Measurements from ENCODE around the gene LIPK.
"Not testable (repeated sequence)": the region's sequence is repeated elsewhere in the genome, so short reads cannot be mapped to it uniquely, and the experiment has no call there.

LIPK gene

DNA sequence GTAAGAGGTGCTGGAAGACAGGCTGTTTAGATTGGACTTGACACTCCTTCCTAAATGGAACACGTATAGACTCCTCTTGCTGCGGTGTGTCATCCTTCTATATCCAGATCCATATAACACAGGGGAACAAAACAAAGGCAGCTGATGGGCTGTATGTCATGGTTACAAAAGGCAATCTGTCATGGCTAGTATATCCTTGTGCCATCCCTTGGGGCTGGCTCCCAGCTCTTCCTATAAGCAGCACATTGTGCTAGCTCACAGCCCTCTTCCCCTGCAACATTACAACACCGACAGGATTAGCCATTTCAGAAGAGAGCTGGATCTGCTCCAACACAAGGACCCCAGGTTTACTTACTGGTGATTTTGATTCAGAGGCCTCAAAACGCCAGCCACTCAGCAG lies 15.3 kb downstream of the LIPK start:
- DNase-seq, result no peak

DNA sequence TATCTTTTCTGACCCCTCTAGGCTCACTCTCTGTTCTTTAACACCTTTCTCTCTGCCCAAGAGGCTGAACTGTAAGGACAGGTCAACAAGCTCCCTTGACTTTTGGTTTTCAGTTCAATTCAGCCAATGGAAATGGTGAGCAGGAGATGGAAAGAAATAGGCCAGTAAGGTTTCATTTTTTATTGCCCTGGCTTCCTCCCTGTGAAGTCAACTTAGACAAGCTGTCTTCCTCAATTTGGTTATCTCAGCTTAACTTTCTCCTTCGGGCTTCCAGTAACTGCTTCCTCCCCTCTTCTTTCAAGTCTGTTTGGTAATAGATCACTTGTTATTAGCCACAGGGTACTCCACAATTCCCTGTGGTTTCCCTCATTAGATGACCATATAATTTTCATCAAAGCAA lies 19.7 kb downstream of the LIPK start:
- no peak for DNase-seq

GRCh38 chr10:88728107-88728763 lies 22.2 kb downstream of the LIPK start:
- DNase-seq, result no peak

GRCh38 chr10:88730864-88731263 lies 24.8 kb downstream of the LIPK start:
- no peak for DNase-seq

DNA sequence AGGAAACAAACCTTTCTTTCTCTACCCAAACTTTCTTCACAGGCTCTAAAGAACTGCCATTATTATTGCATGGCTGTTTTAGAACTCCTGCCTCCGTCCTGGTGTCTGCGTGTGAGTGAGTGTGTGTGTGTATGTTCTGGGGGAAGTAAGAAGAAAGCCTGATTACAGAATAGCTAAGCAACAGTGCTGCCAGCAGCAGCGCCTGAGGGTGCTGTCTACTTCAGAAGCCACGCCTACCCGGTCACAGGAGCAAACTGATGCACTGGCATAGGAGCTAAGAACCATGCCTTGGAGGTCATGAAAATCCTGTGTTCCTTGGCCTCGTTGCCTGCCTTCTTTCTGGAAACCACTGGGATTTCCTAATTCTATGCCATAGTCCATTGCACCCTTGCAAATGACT lies 25.2 kb downstream of the LIPK start:
- no peak for DNase-seq

DNA sequence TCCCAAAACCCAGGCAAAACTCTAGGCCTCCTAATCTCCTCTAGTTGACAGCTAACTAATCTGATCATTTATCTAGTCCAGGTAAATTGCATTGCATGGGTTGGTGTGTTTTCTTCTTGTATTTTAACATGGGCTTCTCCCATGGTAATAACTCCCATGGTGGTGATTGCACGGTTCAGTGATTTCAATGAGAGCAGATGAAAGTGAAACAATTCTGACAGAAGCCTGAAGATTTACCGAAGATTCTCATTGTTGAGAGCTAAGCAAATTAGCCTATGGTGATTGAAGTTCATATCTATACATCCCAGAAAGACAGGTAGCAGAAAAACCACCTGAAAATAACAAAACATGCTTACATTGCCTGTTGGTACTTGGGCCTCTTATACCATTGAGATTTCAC lies 27.2 kb downstream of the LIPK start:
- no peak for DNase-seq

DNA sequence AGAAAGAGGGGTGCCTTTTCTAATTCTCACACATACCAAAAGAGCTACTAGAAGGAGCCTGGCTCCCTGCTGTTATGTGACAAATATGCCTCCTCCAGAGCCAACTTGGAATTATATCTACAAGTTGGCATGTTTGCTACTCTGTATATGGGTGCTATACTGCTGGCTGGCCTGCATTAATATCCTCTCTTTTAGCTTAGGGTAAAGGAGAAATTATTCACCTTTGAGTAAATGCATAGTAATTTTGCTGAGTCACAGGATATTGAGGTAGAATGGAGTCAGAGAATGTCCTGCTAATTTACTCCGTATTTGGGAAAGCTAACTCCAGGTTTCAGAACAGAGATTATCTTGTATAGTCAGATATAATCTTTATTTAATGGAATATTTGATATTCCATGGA lies 29.6 kb downstream of the LIPK start:
- DNase-seq, result no peak

- not testable (repeated sequence) for DNase-seq
Measured at GRCh38 chr10:88741921-88742320, 35.9 kb downstream of the LIPK start.

DNA sequence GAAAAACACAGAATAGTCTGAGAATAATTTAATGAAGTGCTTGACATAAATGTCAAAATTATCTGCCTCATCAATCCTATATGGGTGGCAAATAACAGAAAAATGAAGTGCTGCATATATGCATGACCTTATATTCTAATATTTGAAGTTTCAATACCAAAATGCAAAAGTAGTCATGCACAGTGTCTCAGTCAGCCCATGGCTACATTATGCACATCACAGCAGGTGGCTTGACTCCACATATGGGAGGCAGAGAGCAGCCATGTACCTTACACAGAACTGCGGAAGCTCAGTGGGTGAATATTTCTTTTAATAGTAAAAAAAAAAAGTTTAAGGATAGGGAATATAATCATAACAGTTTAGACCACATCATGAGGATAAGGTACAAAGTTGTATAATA lies 36.4 kb downstream of the LIPK start:
- DNase-seq, result no peak

GRCh38 chr10:88744002-88744401 lies 38.0 kb downstream of the LIPK start:
- no peak for DNase-seq

GRCh38 chr10:88745633-88746032 lies 39.6 kb downstream of the LIPK start:
- no peak for DNase-seq

- DNase-seq, result no peak
Measured at GRCh38 chr10:88754287-88754686, 48.2 kb downstream of the LIPK start.

DNA sequence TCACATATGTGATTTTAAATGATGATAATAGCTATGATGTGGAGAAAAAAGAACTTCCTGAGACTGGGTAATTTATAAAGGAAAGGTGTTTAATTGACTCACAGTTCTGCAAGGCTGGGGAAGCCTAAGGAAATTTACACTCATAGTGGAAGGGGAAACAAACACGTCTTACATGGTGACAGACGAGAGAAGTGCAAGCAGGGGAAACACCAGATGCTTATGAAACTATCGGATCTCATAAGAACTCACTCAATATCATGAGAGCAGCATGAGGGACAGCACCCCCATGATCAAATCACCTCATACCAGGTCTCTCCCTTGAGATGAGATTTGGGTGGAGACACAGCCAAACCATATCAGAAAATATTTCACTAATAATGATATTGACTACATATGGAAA lies 49.7 kb downstream of the LIPK start:
- DNase-seq, result no peak

DNA sequence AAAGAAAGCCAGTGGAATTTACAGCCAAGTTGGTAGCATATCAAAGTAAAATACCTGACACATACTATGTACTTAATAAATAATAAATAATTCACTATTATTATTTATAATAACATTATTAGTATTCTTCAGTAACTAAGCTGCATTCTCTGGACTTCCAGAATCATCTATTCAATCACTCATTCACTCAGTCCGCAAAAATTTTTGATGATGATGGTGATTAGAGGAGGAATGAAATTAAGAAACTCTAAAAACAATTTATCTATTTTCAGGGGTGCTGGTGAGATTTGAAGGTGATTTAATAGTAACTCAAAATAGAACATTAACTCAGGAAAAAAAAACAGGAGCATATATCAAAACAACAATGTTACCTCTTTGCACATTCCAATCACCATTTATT lies 50.6 kb downstream of the LIPK start:
- DNase-seq, result no peak

DNA sequence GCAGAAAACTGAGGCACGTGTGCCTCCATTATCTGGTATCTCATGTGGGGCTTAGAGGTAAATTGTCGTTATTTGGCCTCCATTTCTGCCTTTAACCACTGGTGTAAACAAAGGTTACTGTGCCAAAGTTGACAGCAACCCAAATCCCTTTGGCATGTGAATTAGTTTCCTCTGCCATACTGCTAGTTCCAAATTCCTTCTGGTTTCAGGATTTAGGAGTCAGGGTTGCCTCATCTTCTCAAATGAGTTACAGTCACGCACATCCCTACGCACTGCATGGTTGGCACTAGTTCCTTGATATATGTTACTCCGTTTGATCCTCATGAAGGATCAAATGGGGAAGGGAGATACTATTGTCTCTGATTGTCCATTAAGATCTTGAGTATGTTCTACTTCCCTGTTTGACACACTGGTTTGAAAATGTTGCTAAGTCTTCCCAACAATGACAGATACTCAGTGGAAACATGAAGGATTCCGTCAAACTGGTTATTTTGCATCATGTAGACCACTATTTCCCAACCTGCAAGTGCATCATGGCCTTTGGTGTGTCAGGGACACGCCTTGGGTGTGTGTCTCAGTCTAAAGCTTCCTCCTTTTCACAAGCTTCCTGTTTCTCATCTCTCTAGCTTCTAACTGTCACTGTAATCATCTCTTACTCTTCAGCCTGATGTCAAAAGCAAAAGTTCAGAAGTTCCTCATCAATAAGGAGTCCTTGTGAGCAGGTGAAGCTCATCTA lies 53.5 kb downstream of the LIPK start, which contains the start of gene LIPN:
Gene LIPN (plus strand): TSS at position 655 of the 736 bp plus-strand sequence. CDS start 1,386 bp downstream, outside the sequence.
- no peak for DNase-seq

DNA sequence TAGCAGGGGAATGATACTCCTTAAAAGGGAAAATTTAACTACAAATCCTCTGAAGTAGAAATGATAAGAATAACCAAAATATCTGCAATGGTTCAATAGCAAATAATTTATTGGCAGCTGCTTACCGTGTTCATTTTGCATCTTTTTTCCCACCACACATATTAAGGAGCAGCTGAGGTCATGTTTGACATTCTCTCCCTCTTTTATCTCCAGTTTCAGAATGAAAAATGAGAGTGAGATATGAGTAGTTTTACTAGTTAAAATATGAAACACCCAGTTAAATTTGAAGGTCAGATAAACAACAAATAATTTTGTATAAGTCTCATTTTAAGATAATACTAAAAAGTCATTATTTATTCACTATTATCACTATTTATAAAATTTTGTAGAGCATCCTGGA lies 56.9 kb downstream of the LIPK start:
- DNase-seq, result no peak

DNA sequence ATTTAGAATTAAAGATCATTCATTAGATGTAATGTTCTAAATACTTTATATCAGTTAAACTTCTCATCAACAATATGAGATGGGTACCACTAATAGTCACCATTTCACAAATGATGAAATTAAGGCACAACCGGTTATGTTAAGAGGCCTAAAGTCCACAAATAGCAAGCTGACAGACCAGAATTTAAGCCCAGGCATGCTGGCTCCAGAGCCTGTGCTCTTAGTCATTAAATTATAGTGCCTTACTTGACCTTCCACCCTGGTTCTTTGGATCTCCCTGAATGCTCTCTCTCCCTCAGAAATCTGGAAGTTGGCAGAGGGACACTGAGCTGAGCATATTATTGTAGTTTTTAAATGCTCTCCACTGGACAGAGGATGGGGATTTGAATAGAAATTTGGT lies 57.4 kb downstream of the LIPK start:
- DNase-seq, result no peak

DNA sequence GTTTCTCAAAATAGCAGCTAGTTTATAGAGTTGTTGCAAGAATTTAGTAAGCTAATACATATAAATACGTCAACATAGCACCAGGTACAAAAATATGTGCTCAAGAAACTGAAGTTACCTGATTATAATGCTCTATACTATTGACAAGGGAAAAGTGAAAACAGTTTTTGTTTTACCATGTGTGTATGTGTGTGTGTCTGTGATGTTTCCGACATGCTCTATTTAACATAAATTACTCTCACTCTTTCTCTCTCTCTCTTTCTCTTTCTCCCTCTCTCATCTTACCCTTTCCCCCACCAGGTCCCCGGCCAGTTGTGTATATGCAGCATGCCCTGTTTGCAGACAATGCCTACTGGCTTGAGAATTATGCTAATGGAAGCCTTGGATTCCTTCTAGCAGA lies 58.1 kb downstream of the LIPK start:
- DNase-seq, result no peak

DNA sequence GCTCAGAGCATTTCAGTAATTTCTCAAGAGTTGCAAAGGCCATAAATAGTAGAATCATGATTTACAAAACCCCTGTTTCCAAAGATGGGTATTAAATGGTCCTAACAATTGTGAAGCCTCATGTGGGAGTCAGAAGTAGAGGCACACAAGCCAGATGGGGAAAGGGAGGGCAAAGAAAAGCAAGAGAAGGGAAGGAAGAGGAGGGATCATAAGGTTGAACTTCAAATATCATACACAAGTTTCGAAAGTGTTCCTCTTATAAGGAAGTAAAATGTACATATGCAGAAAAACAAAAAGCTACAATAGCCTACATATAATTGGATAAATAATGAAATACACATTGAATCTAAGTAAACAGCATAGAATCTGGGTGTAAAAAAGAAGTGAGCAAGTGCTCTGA lies 59.8 kb downstream of the LIPK start:
- no peak for DNase-seq

GRCh38 chr10:88769384-88769783 lies 63.3 kb downstream of the LIPK start:
- no peak for DNase-seq

GRCh38 chr10:88781206-88781605 lies 75.2 kb downstream of the LIPK start:
- no peak for DNase-seq

DNA sequence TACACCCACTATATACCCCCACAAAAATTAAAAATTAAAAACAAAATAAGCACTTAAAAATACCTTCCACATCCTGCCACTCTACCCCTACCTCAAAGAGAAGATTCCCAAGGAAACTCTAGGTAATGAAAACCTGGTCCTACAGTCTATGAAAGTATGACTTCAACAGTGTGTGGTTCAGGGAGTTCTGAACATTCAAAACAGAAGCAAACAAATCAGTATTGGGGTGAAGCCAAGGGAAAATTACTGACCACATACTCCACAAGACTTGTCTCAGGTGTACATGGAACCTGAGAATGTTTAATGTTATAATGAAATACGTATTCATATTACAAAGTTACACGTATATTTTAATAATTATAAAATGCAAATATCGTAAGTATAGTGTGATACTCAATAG lies 76.2 kb downstream of the LIPK start:
- no peak for DNase-seq

GRCh38 chr10:88783724-88784123 lies 77.7 kb downstream of the LIPK start:
- no peak for DNase-seq

- no peak for DNase-seq
Measured at GRCh38 chr10:88786032-88786770, 80.2 kb downstream of the LIPK start.
